HG03457 (cell line): Measurements from ENCODE around the gene PNLIPRP2.

Experiments
- ATAC-seq: cut with Tn5 transposase; IDR thresholded peaks from one replicate; pipeline ENCODE4 v1.9.1; 2021; ENCODE audit warnings: moderate number of reproducible peaks; ENCODE audit not compliant: unreplicated experiment

The PNLIPRP2 gene

GRCh38 chr10:116679351-116679750 lies 58.6 kb downstream of the PNLIPRP2 start:
- ATAC-seq, result no peak

- ATAC-seq, result no peak
Observed at GRCh38 chr10:116683166-116683565, 62.4 kb downstream of the PNLIPRP2 start.

DNA sequence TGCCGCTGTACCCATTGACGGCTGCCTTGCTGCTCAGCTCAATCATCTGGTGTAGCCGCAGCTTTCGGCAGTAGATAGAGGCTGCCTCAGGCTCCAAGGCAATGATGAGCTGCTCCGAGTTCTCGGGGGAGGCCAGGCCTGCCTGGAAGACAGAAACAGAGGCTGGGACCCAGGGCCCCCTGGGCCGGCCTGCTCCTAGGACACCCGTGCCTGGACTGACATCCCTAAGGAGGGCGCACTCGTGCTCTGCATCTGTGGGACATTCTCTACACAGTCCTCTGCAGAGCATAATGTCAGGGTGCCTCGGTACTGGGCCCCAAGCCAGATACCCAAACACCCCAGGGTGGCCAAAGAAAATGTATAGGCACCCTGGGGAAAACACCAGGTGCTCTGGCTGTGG lies 63.1 kb downstream of the PNLIPRP2 start:
- ATAC-seq, result no peak

GRCh38 chr10:116684781-116685180 lies 64.0 kb downstream of the PNLIPRP2 start:
- no peak for ATAC-seq

- no peak for ATAC-seq
Observed at GRCh38 chr10:116685807-116686206, 65.1 kb downstream of the PNLIPRP2 start.

- no peak for ATAC-seq
Observed at GRCh38 chr10:116686632-116687031, 65.9 kb downstream of the PNLIPRP2 start.

DNA sequence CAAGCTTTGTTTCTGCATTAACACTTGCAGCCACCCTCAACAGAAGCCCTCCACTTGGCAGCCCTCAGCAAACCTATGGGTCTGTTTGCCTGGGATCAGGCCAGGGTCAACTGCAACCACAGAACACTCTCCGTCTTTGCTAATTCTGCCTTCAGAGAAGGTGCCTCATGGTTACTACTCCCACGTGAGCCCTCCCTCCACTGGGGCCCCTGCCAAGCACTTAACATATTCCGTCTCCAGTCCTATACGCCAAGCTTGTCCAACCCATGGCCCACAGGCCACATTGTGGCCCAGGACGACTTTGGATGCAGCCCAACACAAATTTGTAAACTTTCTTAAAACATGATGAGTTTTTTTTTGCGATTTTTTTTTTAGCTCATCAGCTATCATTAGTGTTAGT lies 66.9 kb downstream of the PNLIPRP2 start:
- no peak for ATAC-seq

- no peak for ATAC-seq
Observed at GRCh38 chr10:116688241-116688711, 67.5 kb downstream of the PNLIPRP2 start.

- no peak for ATAC-seq
Observed at GRCh38 chr10:116688741-116689495, 68.2 kb downstream of the PNLIPRP2 start.

DNA sequence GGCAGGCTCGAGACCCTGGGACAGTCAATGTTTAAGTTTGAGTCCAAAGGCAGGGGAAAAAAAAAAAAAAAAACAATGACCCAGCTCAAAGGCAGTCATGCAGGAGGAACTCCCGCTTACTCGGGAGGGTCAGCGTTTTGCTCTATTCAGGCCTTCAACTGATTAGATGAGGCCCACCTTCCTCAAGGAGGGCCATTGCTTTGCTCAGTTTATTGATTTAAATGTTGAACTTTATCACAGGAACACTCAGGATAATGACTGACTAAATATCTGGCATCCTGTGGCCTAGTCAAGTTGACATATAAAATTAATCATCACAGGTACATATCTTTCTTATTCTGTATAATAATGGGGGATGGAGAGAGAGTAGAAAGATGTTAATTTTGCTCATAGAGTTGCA lies 69.0 kb downstream of the PNLIPRP2 start:
- ATAC-seq, result no peak

DNA sequence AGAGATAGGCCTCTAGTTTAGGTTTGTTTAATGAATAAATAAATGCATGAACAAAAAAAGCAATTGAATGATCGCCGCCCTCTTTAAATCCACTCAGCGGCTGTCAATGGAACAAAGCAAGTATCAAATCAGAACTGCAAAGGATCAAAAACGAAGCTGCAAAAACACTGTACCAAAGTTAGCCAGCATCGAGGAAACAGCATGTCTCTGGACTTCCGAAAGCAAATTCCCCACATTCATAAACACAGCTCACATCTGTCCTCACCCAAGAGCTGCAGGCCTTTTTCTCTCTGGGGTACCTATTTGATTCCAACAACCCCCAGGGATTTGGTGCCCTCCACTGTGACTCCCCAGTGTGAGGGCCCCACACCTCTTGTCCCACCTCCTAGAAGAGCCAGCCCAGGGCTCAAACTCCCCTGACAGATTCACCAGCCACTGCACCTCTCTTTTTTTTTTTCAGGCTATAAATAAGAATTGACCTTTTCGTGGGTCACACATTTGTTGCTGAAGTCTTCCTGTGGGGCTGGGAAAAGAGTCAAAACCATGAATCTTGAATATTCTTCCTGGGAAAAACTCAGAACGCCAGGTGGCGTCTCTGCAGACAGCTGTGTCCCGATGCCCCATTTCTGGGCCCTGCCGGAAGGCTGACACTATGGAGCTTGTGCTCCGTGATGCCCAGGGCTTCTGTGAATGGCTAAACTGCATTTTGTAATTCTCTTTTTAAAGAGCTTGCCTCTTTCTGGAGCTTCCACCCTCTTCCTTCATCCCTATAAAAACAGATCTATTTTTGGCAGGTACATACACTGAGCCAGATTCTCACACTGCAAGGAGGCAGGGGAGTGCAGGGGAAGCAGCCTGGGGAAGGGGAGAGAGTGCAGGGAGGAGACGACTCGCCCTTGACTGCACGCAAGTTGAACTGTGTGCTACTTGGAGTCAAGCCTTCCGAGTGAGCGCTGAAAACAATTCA lies 69.9 kb downstream of the PNLIPRP2 start:
- no peak for ATAC-seq

- ATAC-seq, result no peak
Observed at GRCh38 chr10:116691635-116692034, 70.9 kb downstream of the PNLIPRP2 start.

DNA sequence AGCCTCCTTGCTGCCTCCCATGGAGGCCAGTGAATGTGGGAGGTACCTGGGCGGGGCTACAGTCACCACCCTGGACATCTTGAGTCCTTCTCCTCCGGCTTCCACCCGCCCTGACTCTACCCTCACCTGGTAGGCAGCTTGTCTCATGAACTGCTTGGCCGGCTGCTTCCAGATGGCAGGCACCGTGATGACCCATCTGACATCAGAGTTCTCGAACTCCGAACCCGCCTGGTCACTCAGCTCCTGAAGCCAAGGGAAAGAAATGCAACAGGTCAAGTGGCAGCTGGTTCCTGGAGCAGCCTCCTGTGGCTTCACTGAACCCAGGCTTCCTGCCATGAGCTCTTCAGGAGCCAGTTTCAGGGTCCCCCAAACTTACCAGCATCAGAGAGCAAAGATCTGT lies 71.5 kb downstream of the PNLIPRP2 start:
- no peak for ATAC-seq

GRCh38 chr10:116694243-116694926 lies 73.6 kb downstream of the PNLIPRP2 start:
- no peak for ATAC-seq
